Stimulated activated CD8-positive, alpha-beta memory T cell treated with anti-CD3 and anti-CD28 coated beads, Interleukin-7, amount 100 ng/mL, for 4 hours (primary cell): ENCODE measurements around the gene SORCS2.

Experiments used
- DNase-seq, 2 donors: peaks; one replicate each; pipeline ENCODE4 v3.0.0-alpha.2; 2020; ENCODE audit warnings: low read depth in 2 of 2

The SORCS2 gene

DNA sequence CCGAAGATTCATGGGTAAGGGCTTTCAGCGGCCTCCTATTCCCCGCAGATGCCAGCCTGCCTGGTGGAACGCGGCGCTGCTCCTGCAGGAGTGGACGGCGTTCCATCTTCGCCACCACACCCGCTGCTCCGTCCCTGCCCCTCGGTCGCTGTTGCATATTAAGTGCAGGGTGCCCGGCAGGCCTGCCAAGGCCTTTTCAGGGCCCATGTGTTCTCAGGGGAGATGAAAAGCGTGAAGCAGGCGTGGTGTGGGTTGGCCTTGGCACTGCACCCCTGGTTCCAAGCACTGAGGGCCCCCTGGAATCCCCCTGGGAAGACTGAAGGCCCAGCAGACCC is 52.0 kb downstream of the SORCS2 start:
- no peak for DNase-seq

DNA sequence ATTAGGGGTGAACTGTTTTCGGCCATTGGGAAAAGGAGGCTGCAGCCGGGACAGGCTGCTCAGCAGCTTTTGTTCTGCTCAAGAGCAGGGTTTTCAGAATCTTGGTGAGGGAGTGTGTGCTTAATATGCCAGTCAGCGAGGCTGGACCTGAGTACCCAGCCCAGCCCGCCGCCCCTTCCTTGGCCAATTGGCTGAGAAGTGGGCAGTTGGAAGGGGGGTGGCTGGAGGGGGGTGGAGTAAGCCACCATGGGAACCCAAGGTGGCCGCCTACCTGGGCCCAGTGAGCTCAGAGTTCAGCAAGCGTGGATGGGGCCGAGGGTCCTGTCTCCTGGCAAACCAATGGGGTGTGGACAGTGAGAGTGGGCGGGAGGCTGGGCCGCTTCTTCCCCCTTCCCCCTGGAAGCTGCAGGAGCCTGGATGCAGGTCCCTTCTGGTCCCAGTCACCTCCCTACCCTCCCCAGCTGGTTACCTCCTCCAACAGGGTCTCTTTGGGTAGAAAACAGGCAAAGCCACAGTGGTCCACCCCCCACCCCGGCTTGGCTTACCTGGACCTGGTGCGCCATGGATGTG is 52.5 kb downstream of the SORCS2 start:
- no peak for DNase-seq

DNA sequence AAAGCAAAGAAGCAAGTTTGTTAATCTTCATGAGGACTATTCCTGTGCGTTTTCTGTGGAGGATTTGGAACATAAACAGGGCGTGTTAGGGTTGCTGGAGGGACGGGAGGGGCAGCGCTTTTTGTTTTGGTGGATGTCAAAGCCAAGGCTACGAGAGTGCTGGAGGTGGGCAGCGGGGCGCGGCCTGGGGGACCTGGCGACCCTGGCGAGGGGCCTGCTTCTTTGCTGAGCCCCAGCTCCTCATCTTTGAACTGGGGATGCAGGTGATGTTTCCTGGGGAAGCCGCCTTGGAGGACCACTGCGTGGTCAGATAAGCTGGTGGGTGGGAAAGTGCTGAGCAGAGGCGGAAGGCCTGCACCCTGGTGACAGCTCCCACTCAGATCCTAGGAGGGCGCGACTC is 55.2 kb downstream of the SORCS2 start:
- no peak for DNase-seq

DNA sequence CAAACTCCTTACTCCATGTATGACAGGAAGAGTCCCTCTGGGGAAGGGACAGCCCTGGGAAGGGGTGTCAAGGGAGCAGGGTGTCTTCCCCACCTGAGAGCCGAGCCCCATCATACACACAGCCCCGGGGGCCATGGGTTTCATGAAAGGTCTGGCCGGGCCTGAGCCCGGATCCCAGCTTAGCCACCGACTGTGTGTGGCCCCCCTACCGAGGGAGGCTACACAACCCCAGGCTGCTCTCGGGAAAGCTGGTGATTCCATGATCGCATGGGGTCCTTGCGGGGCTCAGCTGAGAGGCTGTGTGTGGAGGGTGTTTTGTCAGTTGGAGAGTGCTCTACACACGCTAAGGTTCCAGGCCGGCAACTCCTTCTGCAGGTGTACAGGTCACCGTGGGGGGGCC is 55.6 kb downstream of the SORCS2 start:
- DNase-seq, result no peak

DNA sequence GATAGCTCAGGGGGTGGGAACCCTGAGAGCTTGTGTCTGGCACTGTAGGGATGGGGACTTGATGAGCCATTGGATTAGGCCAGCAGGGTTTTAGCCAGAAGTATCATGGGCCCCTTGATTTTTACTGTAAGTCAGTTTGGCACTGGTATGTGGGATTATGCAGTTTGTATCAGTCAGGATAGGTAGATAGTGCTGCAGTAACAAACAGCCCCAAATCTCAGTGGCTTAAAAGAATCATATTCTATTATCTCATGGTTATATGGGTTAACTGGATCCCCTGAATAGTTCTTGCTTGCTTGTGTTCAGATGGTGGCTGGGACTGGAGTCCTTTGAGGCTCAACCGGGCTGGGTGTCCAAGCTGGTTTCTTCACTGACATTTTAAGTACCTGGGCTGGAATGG is 56.5 kb downstream of the SORCS2 start:
- DNase-seq, result no peak

DNA sequence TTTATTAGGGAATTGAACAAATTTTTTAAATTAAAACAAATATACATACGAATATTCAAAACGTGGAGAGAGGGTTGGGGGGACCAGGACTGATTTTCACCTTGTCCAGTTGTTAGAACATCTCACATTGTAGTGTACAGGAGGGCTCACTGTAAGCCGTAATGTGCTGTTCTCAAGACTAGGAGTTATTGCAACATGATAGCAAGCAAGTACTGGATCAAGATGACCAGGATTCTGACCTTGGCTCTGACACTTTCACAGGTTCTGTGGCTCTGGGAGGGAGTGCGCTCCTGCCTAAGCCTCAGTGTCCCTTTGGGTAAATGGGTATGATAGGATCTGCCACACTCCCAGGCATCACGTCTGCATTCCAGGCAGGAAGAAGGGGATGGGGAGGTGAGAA is 59.0 kb downstream of the SORCS2 start:
- DNase-seq, result no peak

DNA sequence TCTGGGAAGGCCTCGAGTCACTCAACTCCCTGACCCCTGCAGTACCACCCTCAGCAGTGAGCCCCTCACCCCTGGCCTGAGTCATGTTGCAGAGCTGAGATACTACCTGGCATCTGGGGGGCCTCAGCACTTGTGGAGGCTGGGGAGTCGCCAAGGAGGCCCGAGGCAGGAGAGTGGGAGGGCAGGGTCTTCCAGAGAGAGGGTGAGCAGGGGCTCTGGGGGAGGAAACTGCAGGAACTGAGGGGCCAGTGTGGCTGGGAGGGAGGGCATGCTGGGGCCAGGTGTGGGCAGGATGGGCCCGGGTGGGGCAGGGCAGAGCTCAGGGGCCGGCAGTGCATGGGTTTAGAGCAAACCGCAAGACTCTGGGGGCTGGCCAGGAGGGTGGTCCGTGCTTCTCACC is 59.7 kb downstream of the SORCS2 start:
- no peak for DNase-seq

DNA sequence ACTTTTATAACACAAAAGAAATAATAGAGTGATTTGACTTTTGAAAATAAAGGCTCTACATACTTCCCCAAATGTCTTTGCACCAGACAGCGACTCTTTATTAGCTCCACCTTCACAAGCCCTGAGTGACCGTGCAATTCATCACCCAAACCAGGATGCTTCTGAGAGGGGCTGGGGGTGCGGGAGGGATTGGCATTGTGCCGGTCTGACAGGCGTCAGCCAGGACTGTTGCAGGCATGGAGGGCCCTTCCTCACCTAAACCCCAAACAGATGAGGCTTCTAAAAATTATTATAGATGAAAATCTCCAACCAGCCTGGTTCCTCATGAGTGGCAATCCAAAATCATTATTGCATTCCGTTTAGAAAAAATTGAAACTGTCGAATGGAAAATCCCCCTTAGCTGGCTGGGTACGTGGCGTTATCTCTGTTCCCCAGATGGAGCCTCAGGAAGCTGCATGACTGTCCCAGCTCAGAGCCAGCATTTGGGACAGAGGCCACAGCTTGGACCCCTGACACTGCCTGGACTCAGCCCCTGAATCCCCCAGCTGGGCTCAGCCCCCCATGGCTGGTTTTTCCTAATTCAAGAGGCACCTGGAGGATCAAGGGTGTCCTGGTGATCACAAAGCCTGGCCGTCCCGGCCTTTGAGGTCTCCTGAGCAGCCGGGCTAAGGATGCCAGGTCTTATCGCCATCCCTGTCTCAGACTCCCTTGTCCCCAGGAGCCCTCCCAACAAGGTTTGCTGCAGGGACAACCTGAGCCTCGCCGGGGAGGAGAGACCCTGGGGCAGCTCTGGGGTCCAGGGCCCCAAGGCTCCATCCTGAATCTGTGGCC is 60.4 kb downstream of the SORCS2 start:
- DNase-seq, result no peak

DNA sequence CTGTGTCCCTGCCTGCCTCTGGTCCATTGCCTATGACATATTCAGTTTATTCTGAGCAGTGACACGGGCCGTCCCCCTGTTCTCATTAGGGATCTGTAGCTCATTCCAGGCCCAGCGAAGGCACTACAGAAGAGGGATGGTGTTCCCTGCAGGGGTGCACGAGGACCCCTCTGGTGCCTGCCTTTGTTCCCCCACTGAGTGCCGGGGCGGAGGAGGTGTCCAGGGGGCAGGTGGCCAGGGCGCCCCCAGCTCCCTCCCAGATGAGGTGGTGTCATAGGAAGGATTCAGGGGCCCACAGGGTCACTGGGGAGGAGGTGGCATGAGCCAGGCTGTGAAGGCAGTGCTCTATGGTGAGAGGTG is 61.0 kb downstream of the SORCS2 start:
- DNase-seq, result no peak

DNA sequence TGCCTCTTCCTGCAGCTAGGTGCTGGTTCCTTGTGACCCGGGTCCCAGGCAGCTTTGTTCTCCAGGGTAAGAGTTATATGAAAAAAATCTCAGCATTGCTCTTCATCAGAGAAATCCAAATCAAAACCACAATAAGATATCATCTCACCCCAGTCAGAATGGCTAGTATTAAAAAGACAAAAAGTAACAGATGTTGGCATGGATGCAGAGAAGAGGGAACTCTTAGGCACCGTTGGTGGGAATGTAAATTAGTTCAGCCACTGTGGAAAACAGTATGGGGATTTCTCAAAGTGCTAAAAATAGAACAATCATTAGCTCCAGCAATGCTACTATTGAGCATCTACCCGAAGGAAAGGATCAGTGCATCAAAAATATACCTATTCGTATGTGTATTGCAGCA is 61.5 kb downstream of the SORCS2 start:
- DNase-seq, result no peak

DNA sequence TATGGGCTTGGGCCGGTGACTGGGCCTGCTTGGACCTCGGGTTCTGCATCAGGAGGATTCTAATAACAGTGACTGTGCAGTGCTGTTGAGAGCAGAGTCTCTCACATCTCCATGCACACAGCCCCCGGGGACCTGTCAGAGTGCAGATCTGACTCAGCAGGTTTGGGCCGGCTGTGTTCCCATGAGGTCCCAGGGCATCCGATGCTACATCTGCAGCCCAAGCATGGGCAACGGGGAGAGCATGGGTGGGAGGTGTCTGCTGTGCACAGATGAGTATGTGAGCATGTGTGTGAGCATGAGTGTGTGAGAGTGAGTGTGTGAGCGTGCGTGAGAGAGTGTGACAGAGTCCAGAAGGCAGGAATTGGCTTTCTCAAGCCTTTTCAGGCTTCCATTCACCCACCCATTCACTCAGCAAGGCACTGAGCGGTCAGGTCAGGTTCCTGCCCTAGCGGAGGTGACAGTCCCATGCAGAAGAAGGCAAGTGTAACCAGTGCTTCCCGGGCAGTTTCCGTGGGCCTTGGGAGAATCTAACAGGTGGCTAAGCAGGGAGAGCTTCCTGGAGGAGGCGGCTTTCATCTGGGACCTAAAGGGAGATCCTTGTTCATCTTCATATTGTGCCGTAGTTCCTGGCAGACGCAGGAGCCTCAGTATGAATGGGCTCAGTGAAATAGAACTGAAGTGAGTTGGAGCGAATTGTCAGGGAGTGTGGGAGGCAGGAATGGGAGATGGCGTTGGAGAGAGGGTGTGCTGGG is 62.6 kb downstream of the SORCS2 start:
- DNase-seq, result no peak

DNA sequence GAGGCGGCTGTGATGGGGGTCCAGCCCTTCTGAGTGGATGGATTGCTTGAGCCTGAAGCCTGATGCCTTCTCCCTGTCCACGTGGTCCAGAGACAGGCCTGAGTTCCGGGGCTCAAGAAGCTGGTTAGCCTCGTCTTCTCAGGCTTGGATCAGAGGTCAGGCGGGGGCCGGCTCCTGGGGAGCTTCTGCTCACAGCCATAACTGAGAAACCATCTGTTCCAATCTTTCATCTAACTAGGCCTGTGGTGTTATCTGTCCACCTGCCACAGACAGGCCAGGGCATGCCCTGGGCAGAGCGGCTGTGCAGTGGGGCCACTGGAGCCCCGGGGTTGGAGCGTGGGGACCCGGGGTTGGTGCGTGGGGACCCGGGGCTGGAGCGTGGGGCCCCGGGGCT is 63.1 kb downstream of the SORCS2 start:
- no peak for DNase-seq

DNA sequence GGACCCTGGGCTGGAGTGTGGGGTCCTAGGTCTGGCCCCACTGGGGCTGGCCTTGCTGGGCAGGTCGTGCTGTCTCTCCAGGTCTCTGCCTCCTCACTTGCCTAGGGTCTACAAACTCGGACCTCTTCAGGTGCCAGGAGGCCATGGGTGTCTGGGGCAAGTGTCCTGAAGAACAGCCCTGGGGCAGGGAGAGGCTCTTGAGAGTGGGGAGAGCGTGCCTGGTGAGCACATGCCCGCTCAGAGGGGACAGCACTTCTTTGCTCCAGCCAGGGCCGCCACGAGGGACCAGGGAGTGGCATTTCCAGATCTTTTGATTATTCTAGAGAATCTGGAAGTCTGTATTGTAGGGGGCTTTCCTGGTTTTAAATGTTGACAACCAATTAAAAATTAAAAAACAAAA is 63.7 kb downstream of the SORCS2 start:
- DNase-seq, result no peak

DNA sequence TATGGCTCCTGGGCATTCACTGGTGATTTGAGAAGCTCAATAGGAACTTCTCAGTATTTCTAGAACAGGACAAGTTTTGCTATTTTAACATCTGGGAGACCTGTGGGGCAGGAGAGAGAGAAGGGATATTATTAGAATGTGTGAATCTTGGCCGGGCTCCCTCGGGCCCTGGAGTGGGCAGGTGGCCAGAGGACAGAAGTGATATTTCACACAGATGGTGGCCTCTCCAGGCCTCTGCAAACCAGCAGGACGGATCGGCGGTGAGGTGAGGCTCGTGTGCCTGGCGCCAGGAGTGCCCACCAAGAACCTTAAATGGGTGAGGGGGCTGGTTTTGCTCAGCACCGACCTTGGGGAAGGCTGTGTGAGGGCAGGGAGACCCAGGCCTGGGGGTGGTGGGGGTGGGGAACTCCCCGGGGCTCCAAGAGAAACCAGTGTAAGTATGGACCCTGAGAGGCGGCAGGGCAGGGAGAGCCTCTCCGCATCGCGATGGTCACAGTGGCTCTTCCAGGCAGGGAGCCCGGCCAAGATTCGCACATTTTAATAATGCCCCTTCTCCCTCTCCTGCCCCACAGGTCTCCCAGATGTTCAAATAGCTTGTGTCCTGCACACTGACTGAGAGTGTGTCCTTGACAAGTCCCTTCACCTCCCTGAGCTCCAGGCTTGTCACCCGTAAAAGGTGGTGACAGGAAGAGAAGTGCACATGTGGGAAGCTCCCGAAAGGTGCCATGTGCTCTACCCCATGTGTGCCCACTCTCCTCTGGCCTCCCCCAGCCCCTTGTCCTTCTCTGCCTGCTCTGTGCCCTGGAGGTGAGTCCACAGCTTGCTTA is 64.9 kb downstream of the SORCS2 start:
- no peak for DNase-seq

DNA sequence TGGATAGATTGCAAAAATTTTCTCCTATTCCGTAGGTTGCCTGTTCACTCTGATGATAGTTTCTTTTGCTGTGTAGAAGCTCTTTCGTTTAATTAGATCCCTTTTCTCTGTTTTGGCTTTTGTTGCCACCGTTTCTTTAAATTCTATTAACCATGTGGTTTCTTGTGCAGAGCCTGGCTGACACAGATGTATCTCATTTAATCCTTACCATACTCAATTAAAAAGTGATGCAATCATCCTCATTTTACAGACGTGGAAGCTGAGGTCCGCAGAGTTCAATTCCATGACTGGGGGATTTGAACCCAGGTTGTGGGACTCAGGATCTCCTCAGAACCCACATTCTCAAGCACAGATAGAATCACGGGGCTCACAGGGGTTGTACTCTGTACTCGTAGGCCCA is 66.7 kb downstream of the SORCS2 start:
- DNase-seq, result no peak

DNA sequence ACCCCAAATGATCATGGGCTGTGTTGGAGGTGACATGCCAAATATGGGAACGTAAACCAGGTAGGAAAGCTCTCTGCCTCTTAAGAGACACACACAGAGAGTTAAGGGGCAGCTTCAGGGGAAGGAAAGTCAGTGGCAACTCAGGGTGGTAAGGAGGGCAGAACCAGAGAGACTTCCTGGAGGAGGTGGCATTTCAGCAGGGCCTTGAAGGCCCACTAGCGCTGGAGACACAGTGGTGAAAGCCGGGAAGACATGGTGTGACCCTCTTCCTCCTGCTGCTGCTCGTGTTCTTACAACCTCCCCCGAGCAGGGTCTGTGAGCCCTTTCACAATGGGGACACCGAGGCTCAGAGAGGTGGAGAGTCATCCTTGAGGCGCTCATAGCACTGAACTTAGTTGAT is 68.2 kb downstream of the SORCS2 start:
- no peak for DNase-seq

DNA sequence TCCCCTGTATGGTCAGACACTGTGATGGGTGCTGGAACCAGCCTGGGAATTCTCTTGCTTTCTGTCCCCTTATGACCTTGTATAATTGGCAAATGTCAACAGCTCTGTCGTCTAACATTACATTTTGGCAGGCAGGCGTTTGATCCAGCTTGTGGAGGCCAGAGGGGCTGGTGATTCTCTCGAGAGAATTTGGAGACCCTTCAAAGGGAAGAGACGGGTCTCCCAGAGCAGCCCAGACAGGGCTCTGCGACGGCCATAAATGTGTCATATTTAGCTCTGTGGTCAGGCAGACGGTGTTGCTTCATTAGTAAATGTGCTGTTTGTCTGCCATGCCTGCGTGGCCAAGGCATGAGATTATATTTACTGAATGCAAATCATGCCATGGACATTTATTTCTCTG is 68.7 kb downstream of the SORCS2 start:
- DNase-seq, result no peak

DNA sequence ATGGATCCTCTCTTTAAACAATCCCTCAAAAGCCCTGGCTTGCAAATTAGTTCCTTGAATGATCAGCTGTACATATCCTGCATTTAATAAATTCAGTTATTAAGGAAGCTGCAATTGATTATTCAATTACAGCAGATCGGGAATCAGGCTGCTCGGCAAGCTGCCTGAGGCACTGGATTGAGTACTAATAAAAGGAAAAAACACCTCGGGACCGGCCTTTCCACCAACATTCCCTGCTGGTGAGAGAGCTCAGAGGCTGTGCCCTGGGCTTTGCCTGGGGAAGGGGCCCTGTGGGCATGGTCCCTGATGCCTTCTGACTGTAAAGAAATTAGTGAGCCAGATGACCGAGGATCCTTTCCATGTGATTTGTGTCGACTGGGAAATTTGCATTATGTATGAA is 69.2 kb downstream of the SORCS2 start:
- no peak for DNase-seq

DNA sequence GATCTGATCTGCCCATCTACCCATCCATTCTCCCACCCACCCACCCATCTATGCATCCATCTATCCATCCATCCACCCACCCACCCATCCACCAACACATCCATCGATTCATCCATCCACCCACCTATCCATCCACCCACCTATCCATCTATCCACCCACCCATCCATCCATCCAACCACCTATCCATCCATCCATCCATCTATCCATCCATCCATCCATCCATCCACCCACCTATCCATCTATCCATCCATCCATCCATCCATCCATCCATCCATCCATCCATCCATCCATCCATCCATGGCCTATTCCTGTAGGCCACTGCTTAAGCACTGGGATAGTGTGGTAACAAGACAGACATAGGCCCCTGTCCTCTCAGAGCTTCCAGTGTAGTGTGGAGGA is 69.8 kb downstream of the SORCS2 start:
- no peak for DNase-seq

DNA sequence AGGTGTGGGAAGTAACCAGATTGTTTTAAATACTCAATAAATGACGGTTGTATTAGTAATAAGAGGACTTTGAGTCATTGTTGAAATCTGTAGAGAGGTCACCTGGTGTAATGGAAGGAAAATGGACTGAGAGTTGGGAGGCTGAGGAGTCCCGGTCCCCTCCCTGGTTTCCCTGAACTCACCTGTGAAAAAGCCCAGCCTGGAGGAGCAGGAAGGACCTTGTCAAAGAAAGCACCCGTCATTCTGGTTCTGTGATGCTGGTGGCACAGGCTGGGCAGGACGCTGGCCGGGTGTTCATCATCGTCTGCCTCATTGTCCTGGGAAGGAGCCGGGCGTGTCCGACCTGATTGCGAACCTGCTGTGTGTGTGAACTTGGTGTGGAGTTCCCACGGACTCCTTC is 70.8 kb downstream of the SORCS2 start:
- DNase-seq, result no peak

DNA sequence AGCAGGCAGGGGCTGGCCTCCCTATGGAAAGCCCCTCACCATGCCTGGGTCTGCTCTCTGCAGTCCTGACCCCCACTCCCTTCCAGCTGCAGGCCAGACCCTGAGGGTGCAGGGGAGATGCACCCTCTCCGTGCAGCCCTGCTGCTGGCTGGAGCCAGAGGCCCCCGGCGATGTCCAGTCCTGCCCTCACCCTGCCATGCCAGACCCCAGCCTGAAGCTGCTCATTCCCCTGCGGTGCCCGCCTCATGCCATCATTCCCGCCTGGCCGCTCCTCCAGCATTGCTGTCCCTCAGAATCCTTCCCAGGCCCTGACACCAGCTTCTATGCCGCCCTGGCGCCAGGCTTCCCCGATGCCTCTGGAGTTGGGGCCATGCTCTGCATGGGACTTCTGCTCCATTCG is 72.4 kb downstream of the SORCS2 start:
- no peak for DNase-seq

DNA sequence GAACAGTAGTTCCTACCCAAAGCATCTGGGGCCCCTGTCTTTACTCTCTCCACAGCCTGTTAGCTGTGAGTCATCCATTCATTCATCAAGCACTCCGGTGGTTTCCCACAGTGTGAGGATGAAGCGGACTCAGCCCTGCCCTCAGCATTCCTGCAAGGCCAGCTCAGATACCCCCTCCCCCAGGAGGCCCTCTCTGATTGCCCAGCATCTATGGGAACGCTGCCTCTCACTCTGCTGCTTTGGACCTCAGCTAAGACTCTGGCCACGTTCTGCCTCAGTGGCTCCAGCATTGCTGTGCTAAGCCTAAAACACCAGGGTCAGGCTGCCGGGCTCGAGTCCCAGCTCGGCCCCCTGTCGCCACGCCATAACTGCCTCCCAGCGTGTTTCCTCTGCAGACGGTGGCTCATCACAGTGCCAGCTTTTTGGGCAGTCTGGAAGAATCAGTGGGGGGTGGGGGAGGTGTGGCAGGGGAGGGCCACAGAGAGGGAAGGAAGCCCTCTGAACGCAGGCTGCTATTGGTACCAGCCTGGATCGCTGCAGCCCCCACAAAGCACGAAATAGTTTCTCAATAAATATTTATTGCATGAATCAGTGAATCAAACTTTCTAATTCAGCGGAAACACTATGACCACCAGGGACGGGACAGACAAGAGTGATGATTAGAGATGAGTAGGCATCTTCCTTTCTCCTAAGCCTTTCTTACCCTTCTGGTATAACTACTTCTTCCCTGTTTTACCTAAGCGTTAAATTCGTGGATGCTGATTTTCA is 74.4 kb downstream of the SORCS2 start:
- no peak for DNase-seq
